Activated T-helper 9 cell treated with anti-CD3 and anti-CD28 coated beads, Interleukin-2, amount 50 U/mL, for 16 hours (primary cell): ENCODE measurements around the gene IL22.

Source experiments
- DNase-seq: peaks from one replicate; pipeline ENCODE4 v3.0.0-alpha.2; 2020; ENCODE audit warnings: low read depth

IL22 gene

GRCh38 chr12:68264158-68264855, 10.9 kb upstream of the IL22 start:
- no peak for DNase-seq

GRCh38 chr12:68263366-68263765, 10.0 kb upstream of the IL22 start:
- no peak for DNase-seq

- DNase-seq = no peak
Measured at GRCh38 chr12:68261896-68262295, 8.5 kb upstream of the IL22 start.

GRCh38 chr12:68260153-68260552, 6.7 kb upstream of the IL22 start:
- DNase-seq = no peak

- DNase-seq = peak; percentile 9
Measured at GRCh38 chr12:68259318-68259940, 6.0 kb upstream of the IL22 start.

GRCh38 chr12:68252077-68252476, 1.3 kb downstream of the IL22 start:
- DNase-seq = no peak

GRCh38 chr12:68250454-68250853, 3.0 kb downstream of the IL22 start:
- DNase-seq = no peak

- DNase-seq = no peak
Measured at GRCh38 chr12:68247785-68248184, 5.6 kb downstream of the IL22 start.

- DNase-seq = no peak
Measured at GRCh38 chr12:68246350-68246749, 7.1 kb downstream of the IL22 start.

- no peak for DNase-seq
Measured at GRCh38 chr12:68245180-68246021, 8.0 kb downstream of the IL22 start.

GRCh38 chr12:68242777-68243176, 10.6 kb downstream of the IL22 start:
- DNase-seq = no peak

GRCh38 chr12:68240975-68241374, 12.4 kb downstream of the IL22 start:
- DNase-seq = peak; percentile 25

GRCh38 chr12:68240079-68240478, 13.3 kb downstream of the IL22 start:
- DNase-seq = no peak

GRCh38 chr12:68239309-68239982, 14.0 kb downstream of the IL22 start:
- DNase-seq = no peak

- DNase-seq = no peak
Measured at GRCh38 chr12:68237619-68238018, 15.8 kb downstream of the IL22 start.

- no peak for DNase-seq
Measured at GRCh38 chr12:68237078-68237477, 16.3 kb downstream of the IL22 start.

- peak; percentile 13 for DNase-seq
Measured at GRCh38 chr12:68236421-68237059, 16.9 kb downstream of the IL22 start.

- no peak for DNase-seq
Measured at GRCh38 chr12:68235576-68235975, 17.8 kb downstream of the IL22 start.

- DNase-seq = no peak
Measured at GRCh38 chr12:68234140-68234539, 19.3 kb downstream of the IL22 start.

- DNase-seq = no peak
Measured at GRCh38 chr12:68233498-68233897, 19.9 kb downstream of the IL22 start.

GRCh38 chr12:68231691-68232090, 21.7 kb downstream of the IL22 start:
- DNase-seq = no peak

GRCh38 chr12:68231229-68231628, 22.2 kb downstream of the IL22 start:
- no peak for DNase-seq
